Measurements from ENCODE around the gene GNL1.

Gene GNL1

DNA sequence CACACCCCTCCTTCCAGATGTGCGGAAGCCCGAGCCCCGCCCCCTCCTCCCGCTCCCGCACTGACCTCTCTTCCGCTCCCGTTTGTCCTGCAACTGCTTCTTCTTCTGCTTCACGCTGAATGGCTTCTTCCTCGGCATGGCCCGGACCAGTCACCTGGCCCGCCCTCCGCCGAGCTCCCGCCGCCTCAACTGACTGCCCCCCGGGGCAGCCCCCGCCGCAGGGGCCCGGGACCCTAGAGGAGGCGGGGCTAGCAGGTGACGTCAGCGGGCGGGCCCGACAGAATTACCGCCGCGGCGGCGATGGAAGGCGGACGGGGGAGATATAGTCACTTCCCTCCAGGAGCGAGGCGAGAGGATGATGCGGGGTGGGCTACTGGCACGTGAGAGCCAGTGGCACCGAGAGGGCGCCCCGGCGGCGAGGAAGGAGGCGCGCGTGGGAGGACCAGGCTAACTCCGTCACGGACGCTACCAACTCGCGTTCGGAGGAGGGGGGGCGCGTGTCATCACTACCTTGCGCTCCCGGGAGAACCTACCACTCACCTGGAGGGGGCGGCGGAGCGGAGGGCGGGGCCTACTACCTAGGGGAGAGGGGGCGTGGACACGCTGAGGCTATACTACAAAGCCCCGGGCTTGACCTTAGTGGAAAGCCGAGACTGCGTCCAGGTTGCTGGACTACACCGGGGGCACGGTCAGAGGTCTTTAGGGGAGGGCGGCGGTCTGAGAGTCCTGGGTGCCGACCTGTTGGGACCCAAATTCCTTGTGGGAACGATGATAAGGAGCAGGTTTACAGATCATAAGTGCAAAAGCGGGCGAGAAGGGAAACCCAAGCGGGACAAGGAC lies at the start of gene GNL1 (continued):
- TF ChIP-seq, protein P1, sequence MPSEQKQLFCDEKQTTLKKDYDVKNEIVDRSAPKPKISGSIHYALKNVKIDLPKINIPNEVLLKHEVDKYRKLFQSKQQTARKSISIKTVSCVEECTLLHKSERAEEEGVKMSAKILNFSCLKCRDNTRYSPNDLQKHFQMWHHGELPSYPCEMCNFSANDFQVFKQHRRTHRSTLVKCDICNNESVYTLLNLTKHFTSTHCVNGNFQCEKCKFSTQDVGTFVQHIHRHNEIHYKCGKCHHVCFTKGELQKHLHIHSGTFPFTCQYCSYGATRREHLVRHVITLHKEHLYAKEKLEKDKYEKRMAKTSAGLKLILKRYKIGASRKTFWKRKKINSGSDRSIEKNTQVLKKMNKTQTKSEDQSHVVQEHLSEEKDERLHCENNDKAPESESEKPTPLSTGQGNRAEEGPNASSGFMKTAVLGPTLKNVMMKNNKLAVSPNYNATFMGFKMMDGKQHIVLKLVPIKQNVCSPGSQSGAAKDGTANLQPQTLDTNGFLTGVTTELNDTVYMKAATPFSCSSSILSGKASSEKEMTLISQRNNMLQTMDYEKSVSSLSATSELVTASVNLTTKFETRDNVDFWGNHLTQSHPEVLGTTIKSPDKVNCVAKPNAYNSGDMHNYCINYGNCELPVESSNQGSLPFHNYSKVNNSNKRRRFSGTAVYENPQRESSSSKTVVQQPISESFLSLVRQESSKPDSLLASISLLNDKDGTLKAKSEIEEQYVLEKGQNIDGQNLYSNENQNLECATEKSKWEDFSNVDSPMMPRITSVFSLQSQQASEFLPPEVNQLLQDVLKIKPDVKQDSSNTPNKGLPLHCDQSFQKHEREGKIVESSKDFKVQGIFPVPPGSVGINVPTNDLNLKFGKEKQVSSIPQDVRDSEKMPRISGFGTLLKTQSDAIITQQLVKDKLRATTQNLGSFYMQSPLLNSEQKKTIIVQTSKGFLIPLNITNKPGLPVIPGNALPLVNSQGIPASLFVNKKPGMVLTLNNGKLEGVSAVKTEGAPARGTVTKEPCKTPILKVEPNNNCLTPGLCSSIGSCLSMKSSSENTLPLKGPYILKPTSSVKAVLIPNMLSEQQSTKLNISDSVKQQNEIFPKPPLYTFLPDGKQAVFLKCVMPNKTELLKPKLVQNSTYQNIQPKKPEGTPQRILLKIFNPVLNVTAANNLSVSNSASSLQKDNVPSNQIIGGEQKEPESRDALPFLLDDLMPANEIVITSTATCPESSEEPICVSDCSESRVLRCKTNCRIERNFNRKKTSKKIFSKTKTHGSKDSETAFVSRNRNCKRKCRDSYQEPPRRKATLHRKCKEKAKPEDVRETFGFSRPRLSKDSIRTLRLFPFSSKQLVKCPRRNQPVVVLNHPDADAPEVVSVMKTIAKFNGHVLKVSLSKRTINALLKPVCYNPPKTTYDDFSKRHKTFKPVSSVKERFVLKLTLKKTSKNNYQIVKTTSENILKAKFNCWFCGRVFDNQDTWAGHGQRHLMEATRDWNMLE (tag by site-specific recombination; conservative IDR thresholded peaks at IDR 0.05; ENCODE audit: low read depth): no peak
- TF ChIP-seq ZNF747 (tag by site-specific recombination; IDR thresholded peaks at IDR 0.05) (no peak), PRDM1 (tag by site-specific recombination; IDR thresholded peaks at IDR 0.05) (no peak), ZNF335 (tag by site-specific recombination; conservative IDR thresholded peaks at IDR 0.05) (peak; percentile 82), ZNF223 (tag by site-specific recombination; IDR thresholded peaks at IDR 0.05) (no peak), ZNF654 (tag by site-specific recombination; IDR thresholded peaks at IDR 0.05; ENCODE audit: low read depth) (no peak), ZNF560 (tag by site-specific recombination; IDR thresholded peaks at IDR 0.05; ENCODE audit: borderline replicate concordance) (no peak), ZNF514 (tag by site-specific recombination; IDR thresholded peaks at IDR 0.05) (no peak), ZNF404 (tag by site-specific recombination; IDR thresholded peaks at IDR 0.05) (no peak), GLIS2 (tag by site-specific recombination; IDR thresholded peaks at IDR 0.05) (peak; percentile 94), KLF16 (tag by site-specific recombination; IDR thresholded peaks at IDR 0.05) (no peak; the same call in 1 of the 2 replicates), ZNF239 (tag by site-specific recombination; IDR thresholded peaks at IDR 0.05) (no peak), EGR2 (tag by site-specific recombination; IDR thresholded peaks at IDR 0.05; ENCODE audit: low read depth) (peak; percentile 88), ZNF76 (tag by site-specific recombination; IDR thresholded peaks at IDR 0.05; ENCODE audit: borderline replicate concordance, low read depth) (no peak; the same call in 1 of the 2 replicates), KLF8 (tag by site-specific recombination; IDR thresholded peaks at IDR 0.05) (peak; percentile 72), ZNF626 (tag by site-specific recombination; IDR thresholded peaks at IDR 0.05) (no peak), PRDM10 (tag by site-specific recombination; IDR thresholded peaks at IDR 0.05) (peak; percentile 98), WT1 (tag by site-specific recombination; IDR thresholded peaks at IDR 0.05) (peak; percentile 79)
- TF ChIP-seq, protein P2, sequence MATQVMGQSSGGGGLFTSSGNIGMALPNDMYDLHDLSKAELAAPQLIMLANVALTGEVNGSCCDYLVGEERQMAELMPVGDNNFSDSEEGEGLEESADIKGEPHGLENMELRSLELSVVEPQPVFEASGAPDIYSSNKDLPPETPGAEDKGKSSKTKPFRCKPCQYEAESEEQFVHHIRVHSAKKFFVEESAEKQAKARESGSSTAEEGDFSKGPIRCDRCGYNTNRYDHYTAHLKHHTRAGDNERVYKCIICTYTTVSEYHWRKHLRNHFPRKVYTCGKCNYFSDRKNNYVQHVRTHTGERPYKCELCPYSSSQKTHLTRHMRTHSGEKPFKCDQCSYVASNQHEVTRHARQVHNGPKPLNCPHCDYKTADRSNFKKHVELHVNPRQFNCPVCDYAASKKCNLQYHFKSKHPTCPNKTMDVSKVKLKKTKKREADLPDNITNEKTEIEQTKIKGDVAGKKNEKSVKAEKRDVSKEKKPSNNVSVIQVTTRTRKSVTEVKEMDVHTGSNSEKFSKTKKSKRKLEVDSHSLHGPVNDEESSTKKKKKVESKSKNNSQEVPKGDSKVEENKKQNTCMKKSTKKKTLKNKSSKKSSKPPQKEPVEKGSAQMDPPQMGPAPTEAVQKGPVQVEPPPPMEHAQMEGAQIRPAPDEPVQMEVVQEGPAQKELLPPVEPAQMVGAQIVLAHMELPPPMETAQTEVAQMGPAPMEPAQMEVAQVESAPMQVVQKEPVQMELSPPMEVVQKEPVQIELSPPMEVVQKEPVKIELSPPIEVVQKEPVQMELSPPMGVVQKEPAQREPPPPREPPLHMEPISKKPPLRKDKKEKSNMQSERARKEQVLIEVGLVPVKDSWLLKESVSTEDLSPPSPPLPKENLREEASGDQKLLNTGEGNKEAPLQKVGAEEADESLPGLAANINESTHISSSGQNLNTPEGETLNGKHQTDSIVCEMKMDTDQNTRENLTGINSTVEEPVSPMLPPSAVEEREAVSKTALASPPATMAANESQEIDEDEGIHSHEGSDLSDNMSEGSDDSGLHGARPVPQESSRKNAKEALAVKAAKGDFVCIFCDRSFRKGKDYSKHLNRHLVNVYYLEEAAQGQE (tag by site-specific recombination; IDR thresholded peaks at IDR 0.05): no peak
- TF ChIP-seq, protein P3, sequence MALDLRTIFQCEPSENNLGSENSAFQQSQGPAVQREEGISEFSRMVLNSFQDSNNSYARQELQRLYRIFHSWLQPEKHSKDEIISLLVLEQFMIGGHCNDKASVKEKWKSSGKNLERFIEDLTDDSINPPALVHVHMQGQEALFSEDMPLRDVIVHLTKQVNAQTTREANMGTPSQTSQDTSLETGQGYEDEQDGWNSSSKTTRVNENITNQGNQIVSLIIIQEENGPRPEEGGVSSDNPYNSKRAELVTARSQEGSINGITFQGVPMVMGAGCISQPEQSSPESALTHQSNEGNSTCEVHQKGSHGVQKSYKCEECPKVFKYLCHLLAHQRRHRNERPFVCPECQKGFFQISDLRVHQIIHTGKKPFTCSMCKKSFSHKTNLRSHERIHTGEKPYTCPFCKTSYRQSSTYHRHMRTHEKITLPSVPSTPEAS (tag by site-specific recombination; IDR thresholded peaks at IDR 0.05): no peak
- TF ChIP-seq, protein P4, sequence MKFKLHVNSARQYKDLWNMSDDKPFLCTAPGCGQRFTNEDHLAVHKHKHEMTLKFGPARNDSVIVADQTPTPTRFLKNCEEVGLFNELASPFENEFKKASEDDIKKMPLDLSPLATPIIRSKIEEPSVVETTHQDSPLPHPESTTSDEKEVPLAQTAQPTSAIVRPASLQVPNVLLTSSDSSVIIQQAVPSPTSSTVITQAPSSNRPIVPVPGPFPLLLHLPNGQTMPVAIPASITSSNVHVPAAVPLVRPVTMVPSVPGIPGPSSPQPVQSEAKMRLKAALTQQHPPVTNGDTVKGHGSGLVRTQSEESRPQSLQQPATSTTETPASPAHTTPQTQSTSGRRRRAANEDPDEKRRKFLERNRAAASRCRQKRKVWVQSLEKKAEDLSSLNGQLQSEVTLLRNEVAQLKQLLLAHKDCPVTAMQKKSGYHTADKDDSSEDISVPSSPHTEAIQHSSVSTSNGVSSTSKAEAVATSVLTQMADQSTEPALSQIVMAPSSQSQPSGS (tag by site-specific recombination; IDR thresholded peaks at IDR 0.05; ENCODE audit: low read depth): peak; percentile 99
- TF ChIP-seq, protein P5, sequence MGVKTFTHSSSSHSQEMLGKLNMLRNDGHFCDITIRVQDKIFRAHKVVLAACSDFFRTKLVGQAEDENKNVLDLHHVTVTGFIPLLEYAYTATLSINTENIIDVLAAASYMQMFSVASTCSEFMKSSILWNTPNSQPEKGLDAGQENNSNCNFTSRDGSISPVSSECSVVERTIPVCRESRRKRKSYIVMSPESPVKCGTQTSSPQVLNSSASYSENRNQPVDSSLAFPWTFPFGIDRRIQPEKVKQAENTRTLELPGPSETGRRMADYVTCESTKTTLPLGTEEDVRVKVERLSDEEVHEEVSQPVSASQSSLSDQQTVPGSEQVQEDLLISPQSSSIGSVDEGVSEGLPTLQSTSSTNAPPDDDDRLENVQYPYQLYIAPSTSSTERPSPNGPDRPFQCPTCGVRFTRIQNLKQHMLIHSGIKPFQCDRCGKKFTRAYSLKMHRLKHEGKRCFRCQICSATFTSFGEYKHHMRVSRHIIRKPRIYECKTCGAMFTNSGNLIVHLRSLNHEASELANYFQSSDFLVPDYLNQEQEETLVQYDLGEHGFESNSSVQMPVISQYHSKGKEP (tag by site-specific recombination; IDR thresholded peaks at IDR 0.05): no peak

Measured in HEK293 (cell line).